AG04450 (cell line): ENCODE data around the gene RAB4B. TPM values are rescaled to one million over a fixed set of nuclear protein-coding genes. Genes with fewer than 3 reads are reported as not detected.
A peak's percentile ranks its signal among the peaks of the same experiment; 100 is the strongest.
"Not testable (repeated sequence)": the region's sequence is repeated elsewhere in the genome, so short reads cannot be mapped to it uniquely, and the experiment has no call there.

Experiments used
- CTCF ChIA-PET: fragments of 300-600, 350-600 bp; formaldehyde crosslinking; extraction: SDS; loops from one replicate; lab custom pipeline; 2022; ENCODE audit warnings: antibody characterized with exemption, inconsistent platforms; lab: Charles Lee
- POLR2A ChIA-PET: fragments of 350-600 bp; formaldehyde crosslinking; extraction: SDS; loops from one replicate; lab custom pipeline; 2021; ENCODE audit warnings: antibody characterized with exemption, inconsistent platforms; lab: Yijun Ruan, JAX
- DNase-seq: peaks from one replicate; pipeline ENCODE4 v3.0.0-alpha.2; 2011; ENCODE audit warnings: low read depth, low spot score
- H3K27ac ChIP-seq: one replicate; pipeline ENCODE4 v1.5.1; 2012; ENCODE audit warnings: low read depth, low read length, control low read depth
- H3K27me3 ChIP-seq: one replicate; pipeline ENCODE4 v1.6.0; 2012; ENCODE audit warnings: low read length; ENCODE audit not compliant: control insufficient read depth, insufficient read depth
- H3K4me3 ChIP-seq: 2 replicates; pipeline ENCODE4 v1.5.1; 2011; ENCODE audit warnings: mild to moderate bottlenecking, low read depth, low read length, control low read depth
- H3K9me3 ChIP-seq: 2 replicates; pipeline ENCODE4 v1.5.1; 2012; ENCODE audit warnings: low read length; ENCODE audit not compliant: control insufficient read depth, insufficient read depth
- CTCF ChIP-seq: IDR thresholded peaks from 2 replicates; pipeline ENCODE4 v1.5.1; 2011; ENCODE audit warnings: low read depth, low read length, control low read depth, inconsistent platforms
- polyA plus RNA-seq: library from polyadenylated mRNA; depleted of rRNA; stranded (reverse); fragments of >200 nt; gene quantifications from 2 replicates; pipeline ENCODE4 v1.2.3, GENCODE V29; 2011

The RAB4B gene
- polyA plus RNA-seq, 1 experiment, result 14.0 TPM

GRCh38 chr19:40777645-40777936 lies 456 bp upstream of the RAB4B start:
- ChIA-PET POLR2A (interaction anchor here (0.6 to 2.7 kb wide), 16 partner anchors 9 to 132 kb away, joined by 3 to 28 read pairs (median 6); partner anchors contain the start of genes ACTMAP, COQ8B, EGLN2 and ITPKC), CTCF (interaction anchor here (0.6 to 3.0 kb wide), 7 partner anchors 16 to 544 kb away, joined by 3 to 20 read pairs (median 4); partner anchors contain the start of gene EGLN2)
- TF ChIP-seq CTCF, result no peak
- no peaks in the 10 kb centered on the region; the same call in 1 of the 2 replicates for H3K9me3 ChIP-seq
- H3K27me3 ChIP-seq, result no peaks in the 10 kb centered on the region
- peak overlapping the region; percentile 96 for H3K27ac ChIP-seq
- H3K4me3 ChIP-seq, result peak overlapping the region; percentile 75
- no peak for DNase-seq

DNA sequence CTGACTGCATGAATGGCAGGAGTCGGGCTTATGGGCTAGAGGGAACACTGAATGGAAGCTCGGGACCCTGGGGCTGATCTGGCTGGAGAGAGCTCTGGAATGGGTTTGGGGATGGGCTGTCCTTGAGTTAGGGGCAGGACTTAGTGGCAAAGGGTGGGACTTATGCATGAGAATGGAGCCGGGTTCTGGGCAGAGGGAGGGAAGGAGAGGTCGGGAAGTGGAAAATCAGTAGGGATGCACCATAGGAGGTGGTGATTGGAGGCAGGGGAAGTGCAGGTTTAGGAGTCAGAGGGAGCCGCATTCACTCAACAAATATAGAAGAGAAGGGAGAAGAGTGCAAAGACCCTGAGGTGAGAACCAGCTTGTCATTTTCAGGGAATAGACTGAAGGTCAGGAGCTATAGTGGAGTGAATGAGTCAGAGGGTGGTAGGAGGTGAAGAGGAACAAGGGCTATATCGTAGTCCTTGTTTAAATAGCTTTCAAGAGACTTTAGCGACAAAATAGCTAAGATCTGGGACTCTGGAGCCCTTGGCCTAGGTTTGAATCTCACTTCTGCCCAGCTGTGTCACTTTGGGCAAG lies 748 bp downstream of the RAB4B start:
- Histone ChIP-seq H3K27ac (peak overlapping the region; percentile 87), H3K27me3 (no peaks in the 10 kb centered on the region), H3K4me3 (peak overlapping the region; percentile 73), H3K9me3 (no peaks in the 10 kb centered on the region; the same call in 1 of the 2 replicates)
- POLR2A ChIA-PET, result interaction anchor here (0.6 to 2.7 kb wide), 18 partner anchors 8 to 1180 kb away, joined by 3 to 28 read pairs (median 5); partner anchors contain the start of genes ACTMAP, COQ8B, EGLN2 and ITPKC
- TF ChIP-seq CTCF, result no peak
- DNase-seq, result no peak
- CTCF ChIA-PET, result interaction anchor here (0.9 to 3.0 kb wide), 7 partner anchors 20 to 530 kb away, joined by 3 to 20 read pairs (median 4); partner anchors contain the start of genes EGLN2 and ITPKC

DNA sequence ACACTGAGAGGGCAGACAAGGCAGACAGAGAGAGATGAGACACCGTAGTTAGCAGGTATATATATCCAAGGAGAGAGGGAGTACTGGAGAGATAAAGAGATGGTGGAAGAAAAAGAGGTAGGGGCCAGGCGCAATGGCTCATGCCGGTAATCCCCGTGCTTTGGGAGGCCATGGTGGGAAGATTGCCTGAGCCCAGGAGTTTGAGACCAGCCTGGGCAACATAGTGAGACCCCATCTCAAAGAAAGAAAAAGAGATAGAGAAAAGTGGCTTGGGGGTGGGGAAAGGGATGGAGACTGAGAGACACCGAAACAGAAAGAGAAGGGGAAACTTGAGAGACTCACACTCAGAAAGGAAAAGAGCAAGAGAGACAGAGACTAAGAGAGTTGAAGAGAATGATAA lies 2.5 kb downstream of the RAB4B start:
- TF ChIP-seq CTCF, result no peak
- Histone ChIP-seq H3K9me3 (no peaks in the 10 kb centered on the region; the same call in 1 of the 2 replicates), H3K27me3 (no peaks in the 10 kb centered on the region), H3K27ac (no peak overlapping the region), H3K4me3 (no peak overlapping the region)
- ChIA-PET CTCF (interaction anchor here (2.9 kb wide), 1 partner anchor 26 kb away, joined by 10 read pairs; no protein-coding TSS in a partner anchor), POLR2A (no interaction called here)
- no peak for DNase-seq

DNA sequence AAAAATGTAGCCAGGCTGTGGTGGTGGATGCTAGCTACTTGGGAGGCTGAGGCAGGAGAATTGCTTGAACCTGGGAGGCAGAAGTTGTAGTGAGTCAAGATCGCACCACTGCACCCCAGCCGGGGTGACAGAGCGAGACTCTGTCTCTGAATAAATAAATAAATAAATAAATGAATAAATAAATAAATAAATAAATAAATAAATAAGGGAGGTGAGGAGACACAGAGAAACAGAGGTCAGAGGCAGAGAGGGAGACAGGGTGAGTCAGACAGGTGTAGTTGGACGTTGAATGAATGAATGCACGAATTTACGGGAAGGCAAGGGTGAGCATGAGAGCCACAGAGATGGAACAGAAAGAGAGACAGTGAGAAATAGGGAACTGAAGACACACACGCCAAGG lies 3.1 kb downstream of the RAB4B start:
- no peaks in the 10 kb centered on the region for H3K27me3 ChIP-seq
- H3K4me3 ChIP-seq, result no peak overlapping the region
- no peaks in the 10 kb centered on the region for H3K9me3 ChIP-seq
- ChIA-PET POLR2A (no interaction called here), CTCF (interaction anchor here (2.9 kb wide), 1 partner anchor 25 kb away, joined by 10 read pairs; no protein-coding TSS in a partner anchor)
- H3K27ac ChIP-seq, result no peak overlapping the region
- no peak for TF ChIP-seq CTCF
- DNase-seq, result no peak

DNA sequence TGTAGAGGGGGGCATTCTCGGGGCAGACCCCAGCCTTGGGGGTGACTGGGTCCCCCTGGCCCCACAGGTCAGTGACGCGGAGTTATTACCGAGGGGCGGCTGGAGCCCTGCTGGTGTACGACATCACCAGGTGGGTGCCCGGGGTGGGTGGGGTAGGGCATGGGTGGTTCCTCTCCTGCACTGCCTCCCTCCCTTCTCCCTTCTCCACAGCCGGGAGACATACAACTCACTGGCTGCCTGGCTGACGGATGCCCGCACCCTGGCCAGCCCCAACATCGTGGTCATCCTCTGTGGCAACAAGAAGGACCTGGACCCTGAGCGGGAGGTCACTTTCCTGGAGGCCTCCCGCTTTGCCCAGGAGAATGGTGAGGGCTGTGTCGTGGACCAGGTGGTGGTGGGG lies 5.7 kb downstream of the RAB4B start:
- Histone ChIP-seq H3K27ac (no peak overlapping the region), H3K27me3 (no peaks in the 10 kb centered on the region), H3K9me3 (no peaks in the 10 kb centered on the region), H3K4me3 (no peak overlapping the region)
- ChIA-PET CTCF (interaction anchor here (0.7 kb wide), 1 partner anchor 940 kb away, joined by 3 read pairs; no protein-coding TSS in a partner anchor), POLR2A (no interaction called here)
- DNase-seq, result no peak
- no peak for TF ChIP-seq CTCF

- H3K9me3 ChIP-seq, H3K27ac ChIP-seq, H3K27me3 ChIP-seq, CTCF ChIA-PET, DNase-seq, H3K4me3 ChIP-seq, POLR2A ChIA-PET: not testable (repeated sequence)
Measured at GRCh38 chr19:40784146-40784545, 6.1 kb downstream of the RAB4B start.
